HCT116 (cell line): ENCODE measurements around the gene HGFAC. TPM values are rescaled to one million over a fixed set of nuclear protein-coding genes. Genes with fewer than 3 reads are reported as not detected.
A peak's percentile ranks its signal among the peaks of the same experiment; 100 is the strongest.

ENCODE experiments used
- ATAC-seq: fragments of 200-7000 bp; cut with Tn5 transposase; 2 replicates; pipeline ENCODE4 v1.9.1; 2020; ENCODE audit warnings: mild to moderate bottlenecking, moderate library complexity
- BruUV-seq: library from RNA; stranded (reverse); fragments of 400-500 nt; replicated peaks from 2 replicates; lab custom pipeline; 2021; lab: Mats Ljungman, UMichigan
- CTCF ChIA-PET: fragments of 300-600 bp; sonication (Branson Sonifier 250); formaldehyde crosslinking; loops from one replicate; lab custom pipeline; 2021; ENCODE audit warnings: antibody characterized with exemption; lab: Charles Lee
- POLR2A ChIA-PET: fragments of 300-600, 350-600 bp; sonication (Branson Sonifier 250); formaldehyde crosslinking; loops from one replicate; lab custom pipeline; 2021; ENCODE audit warnings: antibody characterized with exemption; lab: Charles Lee
- RAD21 ChIA-PET, 2 experiments: fragments of 300-600 bp; sonication (Branson Sonifier 250); formaldehyde crosslinking; loops; one replicate each; lab custom pipeline; 2023; ENCODE audit warnings: low total read pairs in 2 of 2; ENCODE audit not compliant: uncharacterized antibody in 2 of 2, unreplicated experiment in 2 of 2, low non-redundant PET in 1 of 2; lab: Charles Lee
- DNase-seq: peaks from one replicate; pipeline ENCODE4 v3.0.0-alpha.2; 2010; ENCODE audit warnings: low read depth, low spot score
- H2AFZ ChIP-seq: fragments of 200-600 bp; shearing (Covaris generic), sonication (generic); 2 replicates; pipeline ENCODE4 v1.6.1; 2017; ENCODE audit warnings: low read depth, mixed run types, mixed read lengths, antibody characterized with exemption, low read length; ENCODE audit not compliant: poor library complexity, severe bottlenecking
- H3K27ac ChIP-seq: 2 replicates; pipeline ENCODE4 v1.5.1; 2012; ENCODE audit warnings: low read depth, low read length
- H3K27me3 ChIP-seq: fragments of 200-600 bp; sonication (generic); 2 replicates; pipeline ENCODE4 v1.6.1; 2016; ENCODE audit warnings: mixed run types, low read length, mixed read lengths; ENCODE audit not compliant: insufficient read depth
- H3K36me3 ChIP-seq, 2 experiments: fragments of 200-500 bp in 1 of 2; fragments of 200-600 bp in 1 of 2; sonication (Bioruptor generic) in 1 of 2; sonication (generic) in 1 of 2; 2 replicates each; pipeline versions ENCODE4 v1.5.1 to v1.6.1; 2014 to 2016; ENCODE audit warnings: low read length in 2 of 2, inconsistent platforms in 1 of 2, mixed read lengths in 1 of 2, mixed run types in 1 of 2; ENCODE audit not compliant: insufficient read depth in 2 of 2, control insufficient read depth in 1 of 2
- H3K4me1 ChIP-seq, 2 experiments: fragments of 200-600 bp in 1 of 2; sonication (generic) in 1 of 2; 2 replicates each; pipeline versions ENCODE4 v1.5.1 to v1.6.1; 2012 to 2017; ENCODE audit warnings: low read length in 2 of 2, inconsistent platforms in 1 of 2, mild to moderate bottlenecking in 1 of 2, mixed read lengths in 1 of 2, mixed run types in 1 of 2, moderate library complexity in 1 of 2; ENCODE audit not compliant: insufficient read depth in 2 of 2, control insufficient read depth in 1 of 2
- H3K4me2 ChIP-seq: fragments of 200-600 bp; sonication (generic); 2 replicates; pipeline ENCODE4 v1.6.1; 2017; ENCODE audit warnings: mixed run types, low read length, mixed read lengths
- H3K4me3 ChIP-seq, 2 experiments: fragments of 200-600 bp in 1 of 2; sonication (generic) in 1 of 2; replicated peaks in 1 of 2; 2 replicates each; pipeline ENCODE4 v1.5.1; 2011 to 2016; ENCODE audit warnings: low read length in 2 of 2, control low read depth in 1 of 2, low read depth in 1 of 2, mild to moderate bottlenecking in 1 of 2, mixed read lengths in 1 of 2, mixed run types in 1 of 2
- H3K79me2 ChIP-seq: fragments of 200-600 bp; sonication (generic); 2 replicates; pipeline ENCODE4 v1.6.1; 2017; ENCODE audit warnings: mild to moderate bottlenecking, mixed run types, low read length, moderate library complexity, mixed read lengths; ENCODE audit not compliant: insufficient read depth
- H3K9ac ChIP-seq: fragments of 200-600 bp; sonication (generic); 2 replicates; pipeline ENCODE4 v1.6.1; 2016; ENCODE audit warnings: low read length, mixed read lengths
- H3K9me2 ChIP-seq: fragments of 200-600 bp; sonication (generic), shearing (Covaris generic); 2 replicates; pipeline ENCODE4 v1.6.1; 2017; ENCODE audit warnings: mixed run types, mild to moderate bottlenecking, moderate library complexity; ENCODE audit not compliant: insufficient read depth
- H3K9me3 ChIP-seq, 2 experiments: fragments of 200-500 bp in 1 of 2; fragments of 200-600 bp in 1 of 2; sonication (Bioruptor generic) in 1 of 2; sonication (generic) in 1 of 2; 2 replicates each; pipeline ENCODE4 v1.6.1; 2014 to 2017; ENCODE audit warnings: low read length in 2 of 2, mixed read lengths in 2 of 2, inconsistent platforms in 1 of 2, low read depth in 1 of 2, mild to moderate bottlenecking in 1 of 2, mixed run types in 1 of 2, moderate library complexity in 1 of 2; ENCODE audit not compliant: control insufficient read depth in 1 of 2, insufficient read depth in 1 of 2
- H4K20me1 ChIP-seq: fragments of 200-600 bp; sonication (generic), shearing (Covaris generic); 2 replicates; pipeline ENCODE4 v1.6.1; 2017; ENCODE audit warnings: mixed run types, mild to moderate bottlenecking, moderate library complexity; ENCODE audit not compliant: insufficient read depth
- ATF3 ChIP-seq: IDR thresholded peaks from 2 replicates; pipeline ENCODE4 v1.6.1; 2012
- CBX3 ChIP-seq: IDR thresholded peaks from 2 replicates; pipeline ENCODE4 v1.6.1; 2012; ENCODE audit warnings: low read depth
- CEBPB ChIP-seq: IDR thresholded peaks from 2 replicates; pipeline ENCODE4 v1.6.1; 2012; ENCODE audit warnings: low read depth
- CTCF ChIP-seq, 3 experiments: fragments of 200-600 bp in 1 of 3; sonication (generic) in 1 of 3; IDR thresholded peaks in 2 of 3; conservative IDR thresholded peaks in 1 of 3; 2 replicates each; pipeline ENCODE4 v1.5.1; 2012 to 2017; ENCODE audit warnings: low read depth in 2 of 3, low read length in 2 of 3, antibody characterized with exemption in 1 of 3, borderline replicate concordance in 1 of 3, control low read depth in 1 of 3, mild to moderate bottlenecking in 1 of 3, mixed read lengths in 1 of 3, mixed run types in 1 of 3, moderate library complexity in 1 of 3; ENCODE audit not compliant: insufficient read depth in 1 of 3
- EGR1 ChIP-seq: IDR thresholded peaks from 2 replicates; pipeline ENCODE4 v1.6.1; 2012; ENCODE audit warnings: low read depth
- EZH2 ChIP-seq: fragments of 200-600 bp; sonication (generic); IDR thresholded peaks from 2 replicates; pipeline ENCODE4 v1.6.1; 2017; ENCODE audit warnings: antibody characterized with exemption, mixed run types
- FOSL1 ChIP-seq: IDR thresholded peaks from 2 replicates; pipeline ENCODE4 v1.6.1; 2012; ENCODE audit warnings: low read depth
- POLR2AphosphoS5 ChIP-seq: IDR thresholded peaks from 2 replicates; pipeline ENCODE4 v1.6.1; 2011; ENCODE audit warnings: mild to moderate bottlenecking, low read depth, low read length, moderate library complexity
- RAD21 ChIP-seq: IDR thresholded peaks from 2 replicates; pipeline ENCODE4 v1.6.1; 2012; ENCODE audit warnings: low read depth, mild to moderate bottlenecking
- REST ChIP-seq: IDR thresholded peaks from 2 replicates; pipeline ENCODE4 v1.6.1; 2012; ENCODE audit warnings: low read depth
- SIN3A ChIP-seq: IDR thresholded peaks from 2 replicates; pipeline ENCODE4 v1.6.1; 2012; ENCODE audit warnings: low read depth
- SP1 ChIP-seq: IDR thresholded peaks from 2 replicates; pipeline ENCODE4 v1.6.1; 2012; ENCODE audit warnings: low read depth
- SRF ChIP-seq: IDR thresholded peaks from 2 replicates; pipeline ENCODE4 v1.6.1; 2012; ENCODE audit warnings: low read depth
- TCF7L2 ChIP-seq: IDR thresholded peaks from 2 replicates; pipeline ENCODE4 v1.7.0; 2011; ENCODE audit warnings: borderline replicate concordance, inconsistent platforms; ENCODE audit not compliant: insufficient read depth, insufficient read length; ENCODE audit errors: extremely low read depth
- YY1 ChIP-seq: IDR thresholded peaks from 2 replicates; pipeline ENCODE4 v1.6.1; 2011; ENCODE audit warnings: low read length, low read depth, moderate library complexity, mild to moderate bottlenecking; ENCODE audit not compliant: insufficient replicate concordance; ENCODE audit errors: extremely low read depth
- intact Hi-C: fragments of 100-400 bp; cut with micrococcal nuclease; formaldehyde crosslinking; loops from 2 replicates; pipeline ENCODE4 v1.10.0; 2022
- total RNA-seq: library from RNA; stranded (reverse); gene quantifications from one replicate; pipeline ENCODE4 v1.2.1, GENCODE V29; 2021; ENCODE audit not compliant: unreplicated experiment

The HGFAC gene
- total RNA-seq, 1 experiment from 2014 or later = 1.1 TPM

- RAD21 ChIA-PET = no interaction called here
- Histone ChIP-seq H2AFZ (no peak overlapping the region), H3K27ac (no peak overlapping the region), H3K36me3 (no peaks in the 10 kb centered on the region), H3K27me3 (no peaks in the 10 kb centered on the region), H3K4me3 (no peak overlapping the region), H3K79me2 (no peaks in the 10 kb centered on the region), H3K4me2 (no peak overlapping the region), H3K9me2 (no peaks in the 10 kb centered on the region), H3K9ac (no peak overlapping the region), H4K20me1 (no peaks in the 10 kb centered on the region), H3K9me3 (no peaks in the 10 kb centered on the region), H3K4me1 (no peaks in the 10 kb centered on the region)
- BruUV-seq = no TSS peak
- intact Hi-C loops = no loop called here
- TF ChIP-seq SIN3A = no peak
- TF ChIP-seq POLR2AphosphoS5 = no peak
- TF ChIP-seq TCF7L2 = no peak
- TF ChIP-seq RAD21 = no peak
- TF ChIP-seq EGR1 = no peak
- no peak for TF ChIP-seq SP1
- no peak for TF ChIP-seq CEBPB
- no peak for TF ChIP-seq CBX3
- CTCF ChIA-PET = no interaction called here
- no peak for DNase-seq
- peak; percentile 10; the same call in 1 of the 2 replicates for ATAC-seq
- POLR2A ChIA-PET = no interaction called here
These were observed 52.1 kb downstream of the HGFAC start for GRCh38 chr4:3493720-3494461.

- CTCF ChIA-PET = no interaction called here
- TF ChIP-seq ATF3 = no peak
- TF ChIP-seq FOSL1 = no peak
- no peak for TF ChIP-seq SRF
- TF ChIP-seq EZH2 = no peak
- no peak for TF ChIP-seq REST
- TF ChIP-seq YY1 = no peak
- TF ChIP-seq CTCF (IDR thresholded peaks at IDR 0.05 in 2 of 3, conservative IDR thresholded peaks at IDR 0.05 in 1 of 3; ENCODE audit: borderline replicate concordance in 1 of 3, insufficient read depth in 1 of 3, low read depth in 2 of 3, low read length in 2 of 3) = no peak
- no peak for TF ChIP-seq SIN3A
- no peak for TF ChIP-seq POLR2AphosphoS5
These were observed 52.7 kb downstream of the HGFAC start for GRCh38 chr4:3494462-3494871.

More at GRCh38 chr4:3494462-3494871, 52.7 kb downstream of the HGFAC start:
- no TSS peak for BruUV-seq
- Histone ChIP-seq H3K4me1 (no peaks in the 10 kb centered on the region), H3K4me2 (no peak overlapping the region), H3K79me2 (no peaks in the 10 kb centered on the region), H2AFZ (no peak overlapping the region), H3K27ac (no peak overlapping the region), H3K36me3 (no peaks in the 10 kb centered on the region), H4K20me1 (no peaks in the 10 kb centered on the region), H3K9me3 (no peaks in the 10 kb centered on the region), H3K4me3 (no peak overlapping the region), H3K27me3 (no peaks in the 10 kb centered on the region), H3K9ac (no peak overlapping the region), H3K9me2 (no peaks in the 10 kb centered on the region)
- ChIA-PET POLR2A (no interaction called here), RAD21 (no interaction called here)
- ATAC-seq (peak; percentile 3; the same call in 1 of the 2 replicates), DNase-seq (no peak)
- intact Hi-C loops = no loop called here
